ENCODE measurements around the gene SFXN5. TPM values are rescaled to one million over a fixed set of nuclear protein-coding genes. Genes with fewer than 3 reads are reported as not detected.
A peak's percentile ranks its signal among the peaks of the same experiment; 100 is the strongest.

SFXN5 gene
- total and polyA plus RNA-seq, 2 donors (not counting 3 experiments of a cell fraction or from before 2014, with no cell fraction given) = 18.7 to 28.6 TPM

DNA sequence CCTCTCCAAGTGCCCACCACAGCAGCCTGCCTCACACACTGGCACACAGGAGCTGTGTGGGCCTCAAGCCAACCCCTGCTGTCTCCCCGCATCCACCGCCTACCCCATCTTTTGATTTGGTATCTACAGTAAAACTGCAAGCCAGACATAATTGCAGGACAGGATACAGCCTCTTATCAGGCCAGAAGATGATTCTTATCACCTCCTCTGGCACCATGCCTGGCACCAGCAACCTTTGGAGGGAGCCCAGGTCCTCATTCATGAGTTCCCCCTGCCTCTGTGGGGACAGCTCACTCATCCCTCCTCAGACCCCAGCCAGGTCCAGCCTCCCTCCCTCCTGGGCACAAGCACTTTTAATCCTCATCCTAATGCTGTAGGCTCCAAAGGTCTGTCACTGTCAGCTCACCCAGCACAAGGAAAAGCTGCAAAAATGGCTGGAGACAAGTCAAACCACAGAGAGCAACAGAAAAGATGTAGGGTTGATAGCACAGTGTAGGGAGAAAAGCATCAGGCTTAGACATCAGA, 31.6 kb upstream of the SFXN5 start:
- peak; percentile 47 for DNase-seq (ENCODE audit: low read depth, low spot score)
- Histone ChIP-seq H3K9ac (replicated peaks; ENCODE audit: extremely low read depth, insufficient read depth, low read length) (no peak overlapping the region), H3K27me3 (ENCODE audit: control insufficient read depth in 2 of 2, insufficient read depth in 2 of 2, low read length in 2 of 2) (no peaks in the 10 kb centered on the region), H3K4me1 (ENCODE audit: control insufficient read depth, extremely low read depth, insufficient read depth, low read length) (peaks cover 29% of the 10 kb centered on the region), H3K27ac (ENCODE audit: insufficient read depth, low read depth, low read length) (no peak overlapping the region), H2AFZ (ENCODE audit: low read depth, low read length) (no peak overlapping the region), H3K9me1 (replicated peaks; ENCODE audit: control insufficient read depth, extremely low read depth, insufficient read depth, low read length) (no peaks in the 10 kb centered on the region), H3K36me3 (ENCODE audit: control insufficient read depth in 2 of 2, extremely low read depth in 1 of 2, insufficient read depth in 2 of 2, low read length in 2 of 2) (peaks cover 0 to 7% of the 10 kb centered on the region in 2 experiments), H4K20me1 (replicated peaks; ENCODE audit: control insufficient read depth, extremely low read depth, insufficient read depth, low read length) (no peaks in the 10 kb centered on the region), H3K4me2 (ENCODE audit: insufficient read depth, low read length) (no peak overlapping the region), H3K9me3 (replicated peaks; ENCODE audit: control insufficient read depth, insufficient read depth, low read length) (no peaks in the 10 kb centered on the region), H3K4me3 (replicated peaks in 1 of 3; ENCODE audit: insufficient read depth in 1 of 3, low read depth in 1 of 3, low read length in 3 of 3) (no peak overlapping the region), H3K79me2 (ENCODE audit: control insufficient read depth, insufficient read depth, low read length) (peaks cover 92% of the 10 kb centered on the region)
- dilution Hi-C loops (cut with MboI; ENCODE audit: extremely low pct_ligation_motif_present, low sequenced_read_pairs) = no loop called here
- peak; percentile 44 for FAIRE-seq
- CTCF ChIA-PET = interaction anchor here (0.9 to 1.6 kb wide), 4 partner anchors 9 to 74 kb away, joined by 3 to 7 read pairs (median 3); partner anchors contain the start of gene RAB11FIP5
- intact Hi-C loops (cut with micrococcal nuclease) = no loop called here
- no TSS peak for BruUV-seq (replicated peaks)
- TF ChIP-seq, protein P1, sequence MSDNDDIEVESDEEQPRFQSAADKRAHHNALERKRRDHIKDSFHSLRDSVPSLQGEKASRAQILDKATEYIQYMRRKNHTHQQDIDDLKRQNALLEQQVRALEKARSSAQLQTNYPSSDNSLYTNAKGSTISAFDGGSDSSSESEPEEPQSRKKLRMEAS (IDR thresholded peaks at IDR 0.05; ENCODE audit: insufficient read depth, insufficient read length) = no peak
- TF ChIP-seq POLR2AphosphoS5 (IDR thresholded peaks at IDR 0.05; ENCODE audit: insufficient read depth, low read depth, low read length) (no peak), GATA2 (IDR thresholded peaks at IDR 0.05; ENCODE audit: insufficient read depth, insufficient read length, low read depth, low read length) (peak; percentile 56)
- POLR2A ChIA-PET = no interaction called here

DNA sequence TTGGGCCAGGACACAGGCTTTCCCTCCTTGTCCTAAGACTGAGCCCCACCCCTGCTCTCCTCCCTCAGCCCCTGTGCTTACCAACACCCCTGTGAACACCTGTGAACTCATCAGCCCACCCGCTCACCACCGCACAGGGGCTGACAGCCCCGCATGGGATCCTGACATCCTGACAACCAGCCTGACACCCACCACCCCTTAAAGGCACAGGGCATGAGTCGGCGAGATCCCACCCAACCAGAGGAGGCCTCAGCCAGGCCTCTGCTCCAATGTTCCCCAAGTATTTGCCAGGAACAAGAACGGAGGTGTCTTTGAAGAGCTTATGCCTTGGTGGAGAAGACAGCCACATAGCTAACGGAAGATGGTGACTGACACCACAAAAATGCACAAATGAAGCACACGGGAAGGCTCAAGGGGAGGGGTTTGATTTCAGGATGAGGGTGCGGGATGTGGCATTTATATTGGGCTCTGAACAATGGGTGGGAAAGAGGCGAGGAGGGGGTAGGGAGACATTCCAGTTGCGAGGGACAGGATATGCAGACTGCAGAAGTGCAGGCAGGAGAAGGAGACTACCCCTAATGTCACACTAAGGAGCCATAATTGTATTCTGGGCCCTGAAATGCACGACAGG, 30.2 kb upstream of the SFXN5 start:
- no peaks in the 10 kb centered on the region for H3K9me3 ChIP-seq (replicated peaks; ENCODE audit: control insufficient read depth, insufficient read depth, low read length)
- H3K27ac ChIP-seq (ENCODE audit: insufficient read depth, low read depth, low read length) = no peak overlapping the region
- CTCF ChIA-PET = interaction anchor here (1.0 to 1.6 kb wide), 2 partner anchors 11 to 55 kb away, joined by 4 to 7 read pairs; partner anchors contain the start of gene RAB11FIP5
- H3K79me2 ChIP-seq (ENCODE audit: control insufficient read depth, insufficient read depth, low read length) = peaks cover 89% of the 10 kb centered on the region
- TF ChIP-seq MYC (IDR thresholded peaks at IDR 0.05; ENCODE audit: low read depth, low read length) = no peak
- no peak for TF ChIP-seq GATA2 (IDR thresholded peaks at IDR 0.05; ENCODE audit: insufficient read depth, insufficient read length, low read depth, low read length)
- TF ChIP-seq, protein P1 (IDR thresholded peaks at IDR 0.05; ENCODE audit: insufficient read depth, insufficient read length) = no peak
- TF ChIP-seq JUN (IDR thresholded peaks at IDR 0.05; ENCODE audit: borderline replicate concordance, insufficient read depth, insufficient read length, low read depth) = no peak
- TF ChIP-seq FOS (IDR thresholded peaks at IDR 0.05; ENCODE audit: borderline replicate concordance, insufficient read depth, low read length) = no peak
- TF ChIP-seq EZH2 (IDR thresholded peaks at IDR 0.05; ENCODE audit: borderline replicate concordance, low read depth, low read length, severe bottlenecking) = no peak
- no peak for TF ChIP-seq CTCF (IDR thresholded peaks at IDR 0.05; ENCODE audit: extremely low read depth in 1 of 2, insufficient read depth in 1 of 2, low read depth in 1 of 2, low read length in 2 of 2)
- TF ChIP-seq POLR2A (IDR thresholded peaks at IDR 0.05; ENCODE audit: low read depth, low read length) = no peak
- TF ChIP-seq POLR2AphosphoS5 (IDR thresholded peaks at IDR 0.05; ENCODE audit: insufficient read depth, low read depth, low read length) = no peak
- no peak overlapping the region for H3K4me3 ChIP-seq (replicated peaks in 1 of 3; ENCODE audit: insufficient read depth in 1 of 3, low read depth in 1 of 3, low read length in 3 of 3)
- no peak overlapping the region for H3K9ac ChIP-seq (replicated peaks; ENCODE audit: extremely low read depth, insufficient read depth, low read length)
- BruUV-seq (replicated peaks) = no TSS peak
- H3K4me2 ChIP-seq (ENCODE audit: insufficient read depth, low read length) = no peak overlapping the region
- DNase-seq (ENCODE audit: low read depth, low spot score) (no peak), FAIRE-seq (no peak)
- peaks cover 2% of the 10 kb centered on the region for H4K20me1 ChIP-seq (replicated peaks; ENCODE audit: control insufficient read depth, extremely low read depth, insufficient read depth, low read length)
- H3K36me3 ChIP-seq (ENCODE audit: control insufficient read depth in 2 of 2, extremely low read depth in 1 of 2, insufficient read depth in 2 of 2, low read length in 2 of 2) = peaks cover 0 to 7% of the 10 kb centered on the region in 2 experiments
- dilution Hi-C loops (cut with MboI; ENCODE audit: extremely low pct_ligation_motif_present, low sequenced_read_pairs) = no loop called here
- no peak overlapping the region for H2AFZ ChIP-seq (ENCODE audit: low read depth, low read length)
- intact Hi-C loops (cut with micrococcal nuclease) = no loop called here
- H3K4me1 ChIP-seq (ENCODE audit: control insufficient read depth, extremely low read depth, insufficient read depth, low read length) = peaks cover 21% of the 10 kb centered on the region
- no peaks in the 10 kb centered on the region for H3K9me1 ChIP-seq (replicated peaks; ENCODE audit: control insufficient read depth, extremely low read depth, insufficient read depth, low read length)
- no peaks in the 10 kb centered on the region for H3K27me3 ChIP-seq (ENCODE audit: control insufficient read depth in 2 of 2, insufficient read depth in 2 of 2, low read length in 2 of 2)
- POLR2A ChIA-PET = no interaction called here
